NT2/D1 (cell line): ENCODE results near the gene PNPLA3.

Source experiments
- DNase-seq: peaks from one replicate; pipeline ENCODE4 v3.0.0-alpha.2; 2011; ENCODE audit warnings: low read depth, low spot score
- H3K27me3 ChIP-seq: 2 replicates; pipeline ENCODE4 v1.6.0; 2011; ENCODE audit warnings: mild to moderate bottlenecking; ENCODE audit not compliant: insufficient read length, insufficient read depth
- H3K36me3 ChIP-seq: 2 replicates; pipeline ENCODE4 v1.6.1; 2011; ENCODE audit warnings: mild to moderate bottlenecking, low read length, mixed read lengths; ENCODE audit not compliant: insufficient read depth, insufficient read length
- H3K4me1 ChIP-seq: 2 replicates; pipeline ENCODE4 v1.5.1; 2011; ENCODE audit not compliant: insufficient read depth, insufficient read length
- H3K4me3 ChIP-seq: 2 replicates; pipeline ENCODE4 v1.5.1; 2011; ENCODE audit warnings: low read depth; ENCODE audit not compliant: insufficient read length
- H3K9ac ChIP-seq: 2 replicates; pipeline ENCODE4 v1.6.0; 2011; ENCODE audit warnings: low read depth; ENCODE audit not compliant: insufficient read length
- H3K9me3 ChIP-seq: 2 replicates; pipeline ENCODE4 v1.5.1; 2011; ENCODE audit warnings: mild to moderate bottlenecking, low read length; ENCODE audit not compliant: insufficient read depth
- SUZ12 ChIP-seq: IDR thresholded peaks from 2 replicates; pipeline ENCODE4 v1.6.1; 2011; ENCODE audit not compliant: insufficient read length, insufficient read depth; ENCODE audit errors: extremely low read depth
- YY1 ChIP-seq: IDR thresholded peaks from 2 replicates; pipeline ENCODE4 v1.6.1; 2011; ENCODE audit not compliant: insufficient read length, insufficient read depth
- ZNF274 ChIP-seq: IDR thresholded peaks from 2 replicates; pipeline ENCODE4 v1.6.1; 2011; ENCODE audit warnings: mild to moderate bottlenecking, low read depth, low read length

The PNPLA3 gene

GRCh38 chr22:43923631-43924464 is at the start of gene PNPLA3:
Gene PNPLA3, plus strand, starts transcription at chr22:43923805. Its CDS starts 107 bp downstream, at chr22:43923912.
- peak within 1 kb of the TSS; percentile 78 for H3K4me3 ChIP-seq
- no peaks in the 10 kb centered on the region for H3K9me3 ChIP-seq
- TF ChIP-seq YY1, result no peak
- TF ChIP-seq ZNF274, result no peak
- peak within 1 kb of the TSS; percentile 96 for H3K9ac ChIP-seq
- H3K27me3 ChIP-seq, result no peaks in the 10 kb centered on the region
- DNase-seq, result peak; percentile 86
- H3K36me3 ChIP-seq, result peaks cover 21% of the 10 kb centered on the region
- peaks cover 23% of the 10 kb centered on the region for H3K4me1 ChIP-seq

GRCh38 chr22:43876866-43877509 is 46.6 kb upstream of the PNPLA3 start:
- Histone ChIP-seq H3K9me3 (peaks cover 8% of the 10 kb centered on the region; the same call in 1 of the 2 replicates), H3K4me1 (peaks cover 4% of the 10 kb centered on the region), H3K36me3 (no peaks in the 10 kb centered on the region), H3K27me3 (no peaks in the 10 kb centered on the region), H3K4me3 (no peak overlapping the region), H3K9ac (no peak overlapping the region)
- TF ChIP-seq SUZ12 (no peak), ZNF274 (no peak), YY1 (no peak)
- DNase-seq, result no peak

DNA sequence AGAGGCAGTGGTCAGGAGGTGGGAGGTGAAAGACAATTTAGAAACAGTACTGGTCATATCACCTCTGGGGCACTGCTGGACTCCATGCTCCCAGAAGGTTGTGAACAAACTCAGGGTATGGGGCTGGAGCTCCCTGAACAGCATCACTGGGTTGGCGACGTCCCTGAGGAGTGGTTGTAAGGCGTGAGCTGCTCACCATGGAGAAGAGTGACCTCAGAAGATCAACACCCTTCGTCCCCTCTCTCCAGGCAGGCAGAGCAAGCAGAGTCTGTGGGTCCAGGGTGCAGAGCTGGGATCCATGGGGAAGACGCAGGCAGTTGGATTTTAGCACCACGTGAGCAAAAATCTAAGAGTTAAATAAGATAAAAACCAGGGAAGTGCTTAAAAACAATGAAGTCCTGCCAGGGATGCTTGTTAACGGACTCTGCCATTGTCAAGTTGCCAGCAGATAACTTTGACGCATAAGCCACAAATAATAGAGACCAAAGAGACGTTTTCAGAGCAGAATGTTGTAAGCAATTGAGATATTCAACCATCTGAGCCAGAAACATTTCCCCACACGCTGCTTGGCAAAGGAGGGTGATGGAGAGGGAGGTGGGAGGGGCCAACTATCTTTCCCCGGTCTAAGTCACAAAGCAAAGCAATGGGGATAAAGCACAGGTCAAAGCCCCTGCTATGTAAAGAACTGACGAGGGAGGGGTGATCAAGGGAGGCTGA is 45.4 kb upstream of the PNPLA3 start:
- H3K9me3 ChIP-seq, result peaks cover 8% of the 10 kb centered on the region; the same call in 1 of the 2 replicates
- TF ChIP-seq SUZ12, result no peak
- no peak for TF ChIP-seq ZNF274
- no peak for TF ChIP-seq YY1
- no peak overlapping the region for H3K4me3 ChIP-seq
- H3K9ac ChIP-seq, result no peak overlapping the region
- no peak for DNase-seq
- no peaks in the 10 kb centered on the region for H3K27me3 ChIP-seq
- no peaks in the 10 kb centered on the region for H3K36me3 ChIP-seq
- H3K4me1 ChIP-seq, result peaks cover 5% of the 10 kb centered on the region

DNA sequence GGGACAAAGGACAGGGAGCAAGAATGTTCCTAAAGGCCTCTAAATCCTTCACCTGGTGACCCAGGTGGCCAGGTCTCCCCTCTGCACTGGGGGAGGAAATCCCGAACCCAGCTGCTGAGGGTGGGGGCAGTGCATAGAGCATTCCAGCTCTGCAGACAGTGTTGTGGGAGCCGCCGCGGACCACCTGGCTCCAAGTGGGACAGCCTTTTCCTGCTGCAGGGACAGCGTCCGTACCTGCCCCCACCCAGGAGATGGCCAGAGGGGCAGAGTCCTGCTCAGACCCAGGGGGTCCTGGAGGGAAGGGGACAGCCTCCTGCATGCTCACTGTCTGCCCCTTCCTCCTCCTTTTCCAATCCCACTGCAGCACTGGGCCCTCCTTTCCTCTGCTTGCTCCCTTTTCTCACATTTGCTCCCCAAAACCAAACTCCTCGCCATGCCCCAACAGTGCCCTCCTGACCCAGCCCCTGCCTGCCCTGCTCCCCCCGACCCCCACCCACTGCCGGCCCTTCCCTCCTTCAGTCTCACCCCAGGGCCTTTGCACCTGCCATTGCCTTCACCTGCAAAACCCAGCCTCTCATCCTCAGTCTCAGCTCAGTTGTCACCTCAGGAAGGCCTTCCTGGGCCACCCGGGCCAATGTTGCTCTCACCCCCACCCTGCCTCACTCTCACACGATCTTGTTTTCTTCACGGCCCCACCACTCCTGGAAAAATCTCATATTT is 44.6 kb upstream of the PNPLA3 start:
- TF ChIP-seq SUZ12, result no peak
- no peak for TF ChIP-seq ZNF274
- no peak for TF ChIP-seq YY1
- no peaks in the 10 kb centered on the region for H3K27me3 ChIP-seq

GRCh38 chr22:43879901-43880540 is 43.6 kb upstream of the PNPLA3 start:
- Histone ChIP-seq H3K9me3 (no peaks in the 10 kb centered on the region; the same call in 1 of the 2 replicates), H3K36me3 (no peaks in the 10 kb centered on the region), H3K4me3 (no peak overlapping the region), H3K4me1 (peaks cover 5% of the 10 kb centered on the region), H3K27me3 (no peaks in the 10 kb centered on the region), H3K9ac (no peak overlapping the region)
- no peak for DNase-seq
- TF ChIP-seq YY1 (no peak), ZNF274 (no peak), SUZ12 (no peak)

More for the DNA sequence above, 44.6 kb upstream of the PNPLA3 start:
- Histone ChIP-seq H3K4me3 (no peak overlapping the region), H3K36me3 (no peaks in the 10 kb centered on the region), H3K9ac (no peak overlapping the region), H3K4me1 (peaks cover 5% of the 10 kb centered on the region), H3K9me3 (peaks cover 8% of the 10 kb centered on the region; the same call in 1 of the 2 replicates)
- no peak for DNase-seq

- Histone ChIP-seq H3K27me3 (no peaks in the 10 kb centered on the region), H3K9ac (no peak overlapping the region), H3K9me3 (no peaks in the 10 kb centered on the region), H3K36me3 (no peaks in the 10 kb centered on the region), H3K4me1 (peaks cover 5% of the 10 kb centered on the region), H3K4me3 (no peak overlapping the region)
- DNase-seq, result no peak
- TF ChIP-seq YY1 (no peak), ZNF274 (no peak), SUZ12 (no peak)
Observed at GRCh38 chr22:43880541-43880991, 43.0 kb upstream of the PNPLA3 start.
